Measurements from ENCODE around the gene PTPRE.

GRCh38 chr10:128051548-128051947 lies 144.6 kb downstream of the PTPRE start:
- no peak for TF ChIP-seq CTCF (IDR thresholded peaks at IDR 0.05)
- TF ChIP-seq POLR2A (IDR thresholded peaks at IDR 0.05) = no peak

Measured in breast epithelium (tissue), 3 donors.